GM12892 (cell line): ENCODE results near the gene AGER.

ENCODE experiments used
- POLR2A ChIP-seq: IDR thresholded peaks from 2 replicates; pipeline ENCODE4 v1.6.1; 2011; ENCODE audit warnings: low read depth, low read length, control low read depth
- POLR2AphosphoS5 ChIP-seq: IDR thresholded peaks from 2 replicates; pipeline ENCODE4 v1.6.1; 2011; ENCODE audit warnings: low read depth, low read length, control low read depth
- TAF1 ChIP-seq: IDR thresholded peaks from 2 replicates; pipeline ENCODE4 v1.6.1; 2011; ENCODE audit warnings: low read depth, mild to moderate bottlenecking, control low read depth, low read length, borderline replicate concordance

DNA sequence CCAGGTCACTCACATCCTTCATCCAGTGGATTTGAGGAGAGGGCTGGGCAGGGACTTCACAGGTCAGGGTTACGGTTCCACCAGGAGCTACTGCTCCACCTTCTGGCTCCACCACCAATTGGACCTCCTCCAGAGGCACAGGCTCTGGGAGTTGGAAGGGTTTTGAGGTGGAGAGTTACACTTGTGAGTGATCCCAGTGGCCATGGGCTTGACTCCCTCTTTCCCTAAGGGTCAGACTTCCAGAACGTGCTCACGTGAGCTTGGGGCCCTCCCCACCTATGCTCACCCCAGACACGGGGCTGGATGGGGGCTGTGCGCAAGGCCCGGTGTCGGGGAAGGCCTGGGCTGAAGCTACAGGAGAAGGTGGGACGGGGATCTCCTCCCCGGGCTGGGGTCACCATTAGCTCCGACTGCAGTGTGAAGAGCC is 1.5 kb downstream of the AGER start:
- no peak for TF ChIP-seq POLR2A
- TF ChIP-seq TAF1: no peak
- no peak for TF ChIP-seq POLR2AphosphoS5
